Measurements from ENCODE around the gene KLF15. TPM values are rescaled to one million over a fixed set of nuclear protein-coding genes. Genes with fewer than 3 reads are reported as not detected.

Gene KLF15
- total RNA-seq: under 1 TPM; 0.40 to 0.46 TPM

DNA sequence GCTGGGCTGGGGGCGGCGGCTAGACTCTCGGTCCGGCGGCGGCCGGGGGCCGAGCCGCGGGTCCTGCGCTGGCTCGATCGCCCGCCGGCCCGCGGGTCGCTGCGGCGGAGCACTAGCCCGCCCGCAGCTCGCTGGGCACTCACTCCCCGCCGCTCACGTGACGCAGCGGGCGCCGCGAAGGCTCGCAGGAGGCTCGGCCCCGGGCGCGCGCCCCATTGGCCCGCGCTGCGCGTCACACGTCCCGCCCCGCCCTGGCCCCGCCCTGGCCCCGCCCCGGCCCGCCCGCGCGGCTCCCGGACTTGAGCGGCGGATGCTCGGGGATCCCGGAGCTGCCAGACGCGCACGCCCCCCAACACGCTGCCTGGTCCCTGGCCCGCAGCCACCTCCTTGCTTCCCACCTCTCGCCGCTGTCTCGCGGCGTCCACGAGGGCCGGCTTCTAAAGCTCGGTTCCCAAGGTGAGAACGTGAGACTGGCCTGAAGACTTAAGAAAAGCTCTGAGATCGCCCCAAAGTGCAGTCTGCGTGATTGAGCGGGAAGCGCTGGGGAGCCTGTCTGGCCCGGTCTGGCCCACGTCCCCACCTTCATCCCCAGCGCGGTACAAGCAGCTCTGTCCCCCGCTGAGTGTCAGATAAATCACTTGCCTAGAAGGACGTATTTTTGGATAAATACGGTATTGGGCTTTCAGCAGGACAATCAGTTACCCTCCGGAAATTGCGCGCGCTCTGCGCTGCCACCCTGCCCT is at the start of gene KLF15:
Gene KLF15 (minus strand): TSS at position 114 of the 743 bp plus-strand sequence. CDS start 4,486 bp downstream, outside the sequence.
- peaks cover 14% of the 10 kb centered on the region for H3K4me1 Mint-ChIP-seq (ENCODE audit: low read depth)
- peak; percentile 87 for DNase-seq
- peak within 1 kb of the TSS; percentile 77 for H3K4me3 Mint-ChIP-seq
- no peaks in the 10 kb centered on the region for H3K9me3 Mint-ChIP-seq
- peaks cover 48% of the 10 kb centered on the region for H3K27me3 Mint-ChIP-seq
- intact Hi-C loops (cut with micrococcal nuclease): loop anchor here (1.0 kb wide), 1 partner anchor 118 kb away; the partner anchor contains the start of gene ZXDC
- CTCF ChIA-PET: interaction anchor here (0.7 to 1.3 kb wide), 3 partner anchors 9 to 224 kb away, joined by 3 read pairs; no protein-coding TSS in a partner anchor
- POLR2A ChIA-PET: no interaction called here
- H3K36me3 Mint-ChIP-seq: no peaks in the 10 kb centered on the region
- H3K27ac Mint-ChIP-seq: no peak within 1 kb of the TSS

DNA sequence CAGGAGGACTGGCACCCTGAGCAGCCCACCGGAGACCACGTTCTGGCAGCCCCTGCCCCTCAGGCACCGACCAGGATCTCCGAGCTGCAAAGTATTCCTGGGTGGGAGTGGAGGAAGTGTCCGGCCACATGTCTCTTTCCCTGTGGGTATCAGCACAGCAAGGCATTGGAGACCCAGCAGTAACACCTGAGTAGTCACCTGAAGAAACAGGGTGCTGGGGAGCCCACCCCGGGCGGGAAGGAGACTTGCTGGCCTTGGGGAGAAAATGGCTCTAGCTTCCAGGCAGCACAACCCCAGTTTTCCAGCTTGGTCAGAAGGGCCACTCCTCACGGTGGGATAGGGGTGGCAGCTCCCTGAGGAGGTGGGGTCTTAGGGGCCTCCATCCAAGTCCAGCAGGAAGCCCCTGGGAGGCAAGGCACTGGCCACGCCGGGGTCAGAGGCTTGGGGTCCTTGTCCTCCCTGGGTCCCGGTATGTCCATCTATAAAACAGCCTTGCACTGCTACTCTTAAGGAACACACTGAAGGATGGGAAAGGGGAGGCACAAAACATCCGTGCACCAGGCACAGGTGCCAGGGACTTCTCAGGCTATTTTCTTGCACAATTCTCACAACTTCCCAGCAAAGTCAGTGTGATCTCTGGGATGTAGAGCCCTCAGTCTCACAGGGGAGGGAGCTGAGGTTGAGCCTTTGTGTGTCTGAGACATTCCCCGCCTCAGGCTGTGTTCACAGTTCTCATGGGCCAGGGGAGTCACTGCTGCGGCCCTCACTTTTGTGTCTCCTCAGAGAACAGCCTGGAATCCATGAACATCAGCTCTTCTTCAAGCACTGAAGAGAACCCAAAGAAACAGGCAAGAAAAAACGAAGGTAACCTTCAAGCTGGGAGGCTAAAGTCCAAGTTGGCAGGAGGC is 49.4 kb upstream of the KLF15 start:
- H3K4me3 Mint-ChIP-seq: no peak overlapping the region
- no peaks in the 10 kb centered on the region for H3K36me3 Mint-ChIP-seq
- H3K27me3 Mint-ChIP-seq: peaks cover 36% of the 10 kb centered on the region
- no peaks in the 10 kb centered on the region for H3K4me1 Mint-ChIP-seq (ENCODE audit: low read depth)
- CTCF ChIA-PET: no interaction called here
- no peaks in the 10 kb centered on the region for H3K9me3 Mint-ChIP-seq
- intact Hi-C loops (cut with micrococcal nuclease): no loop called here
- no peak for DNase-seq
- POLR2A ChIA-PET: no interaction called here
- no peak overlapping the region for H3K27ac Mint-ChIP-seq

DNA sequence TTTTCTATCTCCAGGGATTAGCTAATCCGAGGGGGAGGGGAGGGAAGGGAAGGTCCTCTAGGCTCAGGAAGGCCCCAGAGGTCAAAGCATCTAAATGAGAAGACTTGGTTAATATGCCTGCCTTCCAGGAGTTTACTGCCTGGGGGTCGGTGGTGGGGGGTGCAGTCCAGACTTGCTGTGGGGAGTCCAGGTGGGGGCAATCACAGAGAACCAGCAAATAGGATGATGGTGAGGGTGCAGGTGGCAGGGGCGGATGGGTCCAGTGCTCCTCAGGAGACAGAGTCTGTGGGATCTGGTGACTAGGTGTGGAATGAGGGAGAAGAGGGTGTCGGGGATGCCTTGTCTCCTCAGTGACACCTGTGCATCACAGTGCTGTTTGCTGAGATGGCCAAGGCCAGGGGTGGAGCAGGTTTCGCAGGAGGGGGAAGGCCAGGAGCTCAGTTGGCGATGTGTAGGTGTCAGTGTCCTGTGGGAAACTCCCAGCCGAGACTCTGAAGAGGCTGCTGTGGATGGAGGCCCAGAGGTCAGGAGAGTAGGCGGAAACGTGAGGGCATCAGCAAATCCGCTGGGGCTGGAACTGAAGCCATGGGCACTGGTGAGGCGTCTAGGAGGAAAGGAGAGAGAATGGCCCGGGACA is 45.6 kb upstream of the KLF15 start:
- CTCF ChIA-PET: no interaction called here
- intact Hi-C loops (cut with micrococcal nuclease): no loop called here
- H3K4me3 Mint-ChIP-seq: no peak overlapping the region
- H3K27ac Mint-ChIP-seq: no peak overlapping the region
- H3K27me3 Mint-ChIP-seq: peaks cover 24% of the 10 kb centered on the region
- peak; percentile 1 for DNase-seq
- no peaks in the 10 kb centered on the region for H3K4me1 Mint-ChIP-seq (ENCODE audit: low read depth)
- H3K36me3 Mint-ChIP-seq: no peaks in the 10 kb centered on the region
- POLR2A ChIA-PET: no interaction called here
- H3K9me3 Mint-ChIP-seq: no peaks in the 10 kb centered on the region

DNA sequence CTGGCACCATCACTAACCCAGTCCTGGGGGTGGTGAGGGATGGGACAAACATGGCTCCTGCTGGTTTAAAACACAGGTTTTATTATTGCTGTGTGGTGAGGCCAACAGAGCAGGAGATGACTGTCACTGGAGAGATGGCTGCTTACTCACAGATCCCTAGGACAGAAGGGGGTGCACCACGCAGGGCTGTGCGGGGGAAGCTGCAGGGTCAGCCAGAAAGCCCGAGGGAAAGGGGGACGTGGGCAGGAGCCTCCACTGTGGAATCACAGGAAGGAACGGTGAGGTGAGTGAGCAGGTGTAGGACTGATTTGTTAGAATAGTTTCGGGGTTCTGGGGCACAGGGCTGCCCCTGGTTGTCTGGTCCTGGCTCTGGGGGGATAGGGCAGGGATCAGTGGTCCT is 45.0 kb upstream of the KLF15 start:
- ChIA-PET POLR2A (no interaction called here), CTCF (no interaction called here)
- Mint-ChIP-seq H3K9me3 (no peaks in the 10 kb centered on the region), H3K27me3 (peaks cover 20% of the 10 kb centered on the region), H3K27ac (no peak overlapping the region), H3K4me3 (no peak overlapping the region), H3K36me3 (no peaks in the 10 kb centered on the region), H3K4me1 (ENCODE audit: low read depth) (no peaks in the 10 kb centered on the region)
- intact Hi-C loops (cut with micrococcal nuclease): no loop called here
- peak; percentile 0 for DNase-seq

DNA sequence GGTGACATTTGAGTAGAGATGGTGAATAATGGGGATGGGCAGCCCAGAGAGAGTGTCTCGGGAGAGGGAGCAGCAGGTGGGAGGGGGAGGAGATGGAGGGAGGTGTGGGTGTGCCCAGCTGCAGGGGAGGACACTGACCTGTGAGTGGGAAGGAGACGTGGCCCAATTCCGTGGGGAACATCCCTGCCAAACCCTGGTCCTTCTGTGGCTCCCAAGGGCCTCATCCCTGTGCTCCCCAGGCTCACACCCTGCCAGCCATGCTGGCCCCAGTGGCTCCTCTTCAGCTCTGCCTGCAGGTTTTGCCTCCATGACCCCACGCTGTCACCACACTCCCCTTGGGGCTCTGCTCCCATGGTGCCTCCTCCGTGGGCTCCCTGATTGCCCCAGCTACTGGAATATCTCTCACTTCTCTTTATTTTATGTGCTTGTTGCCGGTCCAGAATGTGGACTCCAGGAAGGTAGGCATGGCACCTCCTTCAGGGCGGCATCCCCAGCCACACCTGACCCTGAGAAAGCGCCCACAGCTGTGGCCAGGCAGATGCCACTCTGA is 44.5 kb upstream of the KLF15 start:
- H3K4me3 Mint-ChIP-seq: no peak overlapping the region
- no peaks in the 10 kb centered on the region for H3K4me1 Mint-ChIP-seq (ENCODE audit: low read depth)
- ChIA-PET POLR2A (no interaction called here), CTCF (no interaction called here)
- no peaks in the 10 kb centered on the region for H3K36me3 Mint-ChIP-seq
- H3K27ac Mint-ChIP-seq: no peak overlapping the region
- DNase-seq: no peak
- no peaks in the 10 kb centered on the region for H3K9me3 Mint-ChIP-seq
- intact Hi-C loops (cut with micrococcal nuclease): no loop called here
- peaks cover 17% of the 10 kb centered on the region for H3K27me3 Mint-ChIP-seq

DNA sequence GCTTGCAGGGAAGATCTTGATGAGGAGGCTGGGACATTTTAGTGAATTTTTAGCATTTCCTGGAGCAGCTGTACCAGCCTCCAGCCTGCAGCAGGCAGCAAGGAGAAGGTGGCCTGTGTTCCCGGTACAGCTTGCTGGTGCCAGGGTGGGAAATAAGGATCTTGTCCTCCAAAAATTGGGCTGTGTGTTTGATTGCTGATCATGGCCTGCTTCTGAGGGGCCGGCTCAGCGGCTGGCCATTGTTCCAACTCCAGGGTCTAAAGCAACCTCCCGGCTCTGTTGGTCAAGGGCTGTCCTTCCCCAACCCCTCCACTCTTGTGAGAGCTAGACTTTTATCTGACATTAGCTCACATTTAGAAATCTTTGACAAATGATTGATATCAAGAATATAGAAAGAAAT is 42.5 kb upstream of the KLF15 start:
- Mint-ChIP-seq H3K36me3 (no peaks in the 10 kb centered on the region), H3K4me1 (ENCODE audit: low read depth) (no peaks in the 10 kb centered on the region), H3K4me3 (no peak overlapping the region), H3K9me3 (no peaks in the 10 kb centered on the region), H3K27me3 (peaks cover 15% of the 10 kb centered on the region), H3K27ac (no peak overlapping the region)
- POLR2A ChIA-PET: no interaction called here
- DNase-seq: no peak
- intact Hi-C loops (cut with micrococcal nuclease): no loop called here
- CTCF ChIA-PET: no interaction called here

DNA sequence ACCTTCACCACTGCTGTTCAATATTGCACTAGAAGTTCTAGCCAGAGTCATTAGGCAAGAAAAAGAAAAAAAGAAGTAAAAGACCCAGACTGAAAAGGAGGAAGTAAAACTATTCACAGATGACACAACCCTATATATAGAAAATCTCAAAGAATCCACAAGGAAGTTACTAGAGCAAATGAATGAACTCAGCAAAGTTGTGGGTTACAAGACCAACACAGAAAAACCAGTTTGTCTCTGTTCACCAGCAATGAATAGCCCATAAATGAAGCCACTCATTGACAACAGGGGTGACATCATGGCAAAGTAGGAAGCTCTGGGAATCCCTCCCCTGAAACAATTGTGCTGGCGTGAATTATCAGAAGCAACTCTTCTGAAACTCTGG is 42.1 kb upstream of the KLF15 start:
- Mint-ChIP-seq H3K27me3 (peaks cover 17% of the 10 kb centered on the region), H3K4me1 (ENCODE audit: low read depth) (no peaks in the 10 kb centered on the region), H3K4me3 (no peak overlapping the region), H3K36me3 (no peaks in the 10 kb centered on the region), H3K9me3 (no peaks in the 10 kb centered on the region), H3K27ac (no peak overlapping the region)
- DNase-seq: no peak
- CTCF ChIA-PET: no interaction called here
- POLR2A ChIA-PET: no interaction called here
- intact Hi-C loops (cut with micrococcal nuclease): no loop called here

DNA sequence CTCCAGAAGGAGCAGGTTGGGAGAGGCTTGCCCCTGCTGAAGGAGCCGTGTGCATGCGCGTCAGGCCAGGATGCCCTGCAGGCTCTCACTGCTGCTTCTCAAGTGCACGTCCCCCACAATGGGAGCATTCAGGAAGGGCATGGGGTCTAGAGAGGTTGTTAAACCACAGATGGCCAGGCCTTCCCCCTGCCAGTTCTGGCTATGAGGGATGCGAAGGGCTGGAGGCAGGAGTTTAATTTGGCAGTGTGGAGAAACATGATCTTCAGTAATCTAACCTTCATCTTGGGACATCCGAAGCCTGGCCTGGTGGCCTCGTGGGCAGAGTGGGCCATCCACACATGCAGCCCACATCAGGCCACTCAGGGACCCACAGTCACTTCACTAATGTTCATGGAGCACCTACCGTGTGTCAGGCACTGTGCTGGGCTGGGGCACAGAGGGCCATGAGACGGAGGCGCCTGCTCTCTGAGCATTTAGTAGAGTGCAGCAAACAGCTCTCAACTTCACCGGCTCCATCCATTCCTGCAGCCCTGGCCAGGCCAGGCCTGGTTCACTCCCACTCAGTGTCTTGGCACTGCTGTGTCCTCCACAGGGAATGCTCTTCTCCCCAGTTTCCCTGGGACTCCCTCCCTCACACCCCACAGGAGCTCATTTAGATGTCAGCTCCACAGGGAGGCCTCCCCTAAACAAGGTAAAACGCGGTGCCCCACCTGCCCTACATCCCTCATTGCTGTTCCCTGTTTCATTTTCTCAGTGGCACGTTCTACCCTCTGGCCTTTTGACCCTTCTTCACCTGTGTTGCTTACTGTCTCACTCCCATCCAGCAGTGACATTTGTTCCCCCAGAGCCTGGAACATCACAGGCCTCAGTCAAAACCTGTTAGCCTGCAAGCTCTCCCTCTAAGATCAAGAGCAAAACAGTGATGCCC is 41.5 kb upstream of the KLF15 start:
- CTCF ChIA-PET: no interaction called here
- H3K9me3 Mint-ChIP-seq: no peaks in the 10 kb centered on the region

DNA sequence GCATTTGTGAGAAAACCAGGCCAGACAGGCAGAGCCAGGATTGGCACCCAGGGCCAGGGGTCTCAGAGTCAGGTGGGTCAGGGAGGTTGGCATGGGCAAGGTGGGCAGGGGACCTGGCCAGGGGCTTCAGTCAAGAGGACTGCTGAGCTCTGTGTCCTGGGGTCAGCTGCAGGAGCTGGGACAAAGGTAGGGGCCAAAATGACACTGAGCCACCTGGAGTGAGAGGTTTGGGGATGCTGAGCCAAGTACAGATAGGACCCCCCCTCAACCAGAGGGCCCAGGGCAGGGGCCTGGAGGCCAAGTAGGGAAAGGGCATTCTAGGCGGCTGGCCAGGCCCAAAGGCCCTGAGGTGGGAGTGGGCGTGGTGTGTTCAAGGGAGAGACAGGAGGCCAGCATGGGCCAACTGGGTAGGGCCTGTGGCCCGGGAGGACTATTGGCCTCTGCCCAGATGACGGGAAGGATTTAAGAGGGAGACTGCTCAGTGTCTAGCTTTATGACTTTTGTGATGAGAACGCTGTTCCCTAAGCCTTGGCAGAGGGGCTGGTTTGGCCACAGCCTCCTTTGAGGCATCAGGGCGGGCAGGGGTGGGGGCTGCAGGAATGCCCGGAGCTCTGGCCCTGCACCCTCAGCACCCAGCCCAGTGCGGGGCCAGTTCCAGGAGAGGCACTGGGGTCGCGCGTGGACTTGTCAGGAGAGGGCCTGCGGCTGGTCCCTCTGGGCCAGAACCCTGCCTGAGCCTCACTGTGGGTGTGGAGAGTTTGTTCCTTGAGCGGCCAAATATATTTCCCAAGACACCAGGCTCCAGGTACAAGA is 40.6 kb upstream of the KLF15 start:
- H3K4me3 Mint-ChIP-seq: no peak overlapping the region
- intact Hi-C loops (cut with micrococcal nuclease): no loop called here

More for the DNA sequence above, 41.5 kb upstream of the KLF15 start:
- Mint-ChIP-seq H3K4me1 (ENCODE audit: low read depth) (no peaks in the 10 kb centered on the region), H3K27ac (no peak overlapping the region), H3K27me3 (peaks cover 21% of the 10 kb centered on the region), H3K36me3 (no peaks in the 10 kb centered on the region), H3K4me3 (no peak overlapping the region)
- POLR2A ChIA-PET: no interaction called here
- intact Hi-C loops (cut with micrococcal nuclease): no loop called here
- DNase-seq: no peak

DNA sequence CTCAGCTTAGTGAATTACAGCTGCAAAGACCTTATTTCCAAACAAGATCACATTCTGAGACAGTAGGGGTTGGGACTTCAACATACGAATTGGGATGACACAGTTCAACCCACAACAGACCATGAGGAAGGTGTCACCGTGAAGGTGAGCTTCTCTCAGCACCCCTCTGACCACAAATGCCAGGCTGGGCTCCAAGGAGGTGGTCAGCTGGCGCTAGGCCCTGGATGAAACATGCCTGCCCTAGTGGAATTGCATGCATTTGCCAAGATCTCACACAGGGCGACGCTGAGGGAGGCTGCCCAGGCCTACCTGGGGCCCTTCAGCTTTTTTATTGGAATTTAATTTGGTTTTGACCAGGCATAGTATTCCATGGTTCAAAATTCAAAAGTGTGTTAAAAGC is 39.3 kb upstream of the KLF15 start:
- Mint-ChIP-seq H3K9me3 (no peaks in the 10 kb centered on the region), H3K27ac (no peak overlapping the region), H3K4me1 (ENCODE audit: low read depth) (no peaks in the 10 kb centered on the region), H3K27me3 (peaks cover 32% of the 10 kb centered on the region), H3K4me3 (no peak overlapping the region), H3K36me3 (no peaks in the 10 kb centered on the region)
- DNase-seq: no peak
- ChIA-PET POLR2A (no interaction called here), CTCF (interaction anchor here (0.7 kb wide), 1 partner anchor 263 kb away, joined by 3 read pairs; no protein-coding TSS in a partner anchor)
- intact Hi-C loops (cut with micrococcal nuclease): no loop called here

More for the DNA sequence above, 40.6 kb upstream of the KLF15 start:
- ChIA-PET POLR2A (no interaction called here), CTCF (no interaction called here)
- Mint-ChIP-seq H3K36me3 (no peaks in the 10 kb centered on the region), H3K27ac (no peak overlapping the region), H3K9me3 (no peaks in the 10 kb centered on the region), H3K27me3 (peaks cover 27% of the 10 kb centered on the region), H3K4me1 (ENCODE audit: low read depth) (no peaks in the 10 kb centered on the region)
- DNase-seq: no peak

Measured in activated CD4-positive, alpha-beta memory T cell treated with anti-CD3 and anti-CD28 coated beads for 36 hours (primary cell).